K562 (cell line): ENCODE results near the gene CIAO2A. TPM values are rescaled to one million over a fixed set of nuclear protein-coding genes. Genes with fewer than 3 reads are reported as not detected.

ENCODE experiments used
- BMI1 ChIP-seq: fragments of 150-350 bp; IDR thresholded peaks from 2 replicates; pipeline ENCODE4 v1.6.1; 2014; ENCODE audit warnings: low read length
- ESRRA ChIP-seq: fragments of 450-650 bp; IDR thresholded peaks from 2 replicates; pipeline ENCODE4 v1.6.1; 2014; ENCODE audit warnings: low read depth, mild to moderate bottlenecking, moderate library complexity, borderline replicate concordance
- HNRNPK ChIP-seq: fragments of 200-400 bp; formaldehyde crosslinking; IDR thresholded peaks from one replicate; pipeline ENCODE4 v1.6.1; 2018; ENCODE audit warnings: mild to moderate bottlenecking, low read depth, low read length; ENCODE audit not compliant: poor library complexity, severe bottlenecking
- PPARD ChIP-seq: fragments of 250-450 bp; sonication (Bioruptor Pico); IDR thresholded peaks from 2 replicates; pipeline ENCODE4 v1.8.0; 2022; ENCODE audit warnings: inconsistent platforms, mild to moderate bottlenecking, moderate library complexity
- PYGO2 ChIP-seq: fragments of 450-650 bp; IDR thresholded peaks from 2 replicates; pipeline ENCODE4 v1.6.1; 2016; ENCODE audit warnings: mild to moderate bottlenecking, missing genetic modification characterization, moderate library complexity, missing compliant biosample characterization
- TCFL5 ChIP-seq: fragments of 250-450 bp; sonication (Bioruptor Pico); conservative IDR thresholded peaks from 2 replicates; pipeline ENCODE4 v1.6.1; 2021; ENCODE audit warnings: mild to moderate bottlenecking, moderate library complexity, matching md5 sums
- TFAM ChIP-seq: fragments of 250-450 bp; sonication (Bioruptor Pico); conservative IDR thresholded peaks from 2 replicates; pipeline ENCODE4 v1.5.0; 2021; ENCODE audit warnings: mild to moderate bottlenecking, moderate library complexity
- USF1 ChIP-seq: sonication (generic); formaldehyde crosslinking; IDR thresholded peaks from 2 replicates; pipeline ENCODE4 v1.9.0; 2022; ENCODE audit warnings: mild to moderate bottlenecking, missing genetic modification reagents
- ZNF253 ChIP-seq: fragments of 250-450 bp; sonication (Bioruptor Pico); conservative IDR thresholded peaks from 2 replicates; pipeline ENCODE4 v1.6.1; 2021; ENCODE audit warnings: mild to moderate bottlenecking
- ZNF316 ChIP-seq: fragments of 450-650 bp; IDR thresholded peaks from 2 replicates; pipeline ENCODE4 v1.6.1; 2016
- ZNF318 ChIP-seq, 2 experiments: fragments of 450-650 bp; IDR thresholded peaks; 2 replicates each; pipeline ENCODE4 v1.6.1; 2016; ENCODE audit warnings: mild to moderate bottlenecking in 2 of 2, borderline replicate concordance in 1 of 2, low read depth in 1 of 2, moderate library complexity in 1 of 2
- ZNF655 ChIP-seq: fragments of 250-450 bp; sonication (Bioruptor Pico); IDR thresholded peaks from 2 replicates; pipeline ENCODE4 v1.5.0; 2021
- ZNF766 ChIP-seq: fragments of 200-800 bp; sonication (Bioruptor generic); conservative IDR thresholded peaks from 2 replicates; pipeline ENCODE4 v1.6.1; 2016; ENCODE audit warnings: missing genetic modification characterization, missing compliant biosample characterization
- polyA plus RNA-seq, 8 experiments: library from polyadenylated mRNA; depleted of rRNA in 4 of 8; stranded (reverse) in 5 of 8; unstranded in 3 of 8; fragments of >200 nt; fragmentation: Nextera tagmentation in 2 of 8; fragmentation: Illumina TruSeq in 1 of 8; extraction: Ambion mirVana in 2 of 8; extraction: Trizol in 1 of 8; gene quantifications; 2 replicates each; pipeline versions ENCODE4 v1.2.1 to v1.2.3, GENCODE V29; 2011 to 2014; ENCODE audit warnings: inconsistent platforms in 1 of 8, missing spikeins in 1 of 8
- total RNA-seq, 7 experiments: library from RNA; depleted of rRNA in 6 of 7; stranded (reverse); fragments of >200 nt in 6 of 7; fragmentation: Illumina TruSeq in 2 of 7; extraction: Trizol in 2 of 7; gene quantifications; 2 replicates each; pipeline versions ENCODE4 v1.2.1 to v1.2.3, GENCODE V29; 2011 to 2021; ENCODE audit warnings: low replicate concordance in 1 of 7
- TF ChIP-seq, protein P1 (sequence below): sonication (generic); formaldehyde crosslinking; IDR thresholded peaks from 2 replicates; pipeline ENCODE4 v1.8.1; 2023; ENCODE audit warnings: mild to moderate bottlenecking, missing genetic modification reagents

CIAO2A gene
- total and polyA plus RNA-seq, 9 of the 15 experiments (the other 6 are each of a cell fraction or from before 2014, with no cell fraction given): 161 to 429 (median 313) TPM

DNA sequence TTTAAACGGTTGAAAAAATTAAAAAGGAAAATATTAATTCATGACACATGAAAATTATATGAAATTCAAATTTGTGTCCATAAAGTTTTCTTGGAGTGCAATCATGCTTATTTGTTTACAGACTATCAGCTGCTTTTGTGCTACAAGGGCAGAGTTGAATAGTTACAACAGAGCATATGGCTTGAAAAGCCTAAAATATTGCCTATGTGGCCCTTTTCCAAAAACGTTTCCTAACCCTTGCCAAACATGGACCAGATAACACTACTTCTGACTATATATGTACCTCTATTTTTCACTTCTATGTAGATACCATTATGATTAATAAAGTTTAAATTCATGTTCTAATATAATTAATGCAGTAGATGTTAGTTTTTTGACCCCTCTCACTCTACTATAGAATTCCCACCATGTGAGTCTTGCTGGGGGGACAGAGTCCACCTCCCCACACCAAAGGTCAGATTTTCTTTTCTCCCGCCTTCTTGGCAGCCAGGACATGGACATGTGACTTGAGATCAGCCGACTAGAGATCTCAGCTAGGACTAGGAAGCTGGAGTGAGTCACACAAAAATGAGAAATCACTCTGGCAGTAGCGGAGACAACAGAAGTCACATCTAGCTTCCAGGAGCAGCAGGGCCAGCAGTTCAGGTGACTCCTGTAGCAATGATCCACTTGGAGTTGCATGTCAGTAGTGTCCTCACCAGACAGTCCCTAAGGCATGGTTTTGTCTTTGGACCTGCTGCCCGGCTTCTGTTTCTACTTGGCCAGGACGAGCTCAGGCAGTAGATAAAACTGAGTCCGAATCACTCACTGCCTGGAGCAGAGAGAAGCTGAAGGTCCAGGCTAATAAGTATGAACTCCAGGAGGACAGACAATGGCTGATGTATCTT, 22.4 kb downstream of the CIAO2A start (continued):
- TF ChIP-seq, protein P1, sequence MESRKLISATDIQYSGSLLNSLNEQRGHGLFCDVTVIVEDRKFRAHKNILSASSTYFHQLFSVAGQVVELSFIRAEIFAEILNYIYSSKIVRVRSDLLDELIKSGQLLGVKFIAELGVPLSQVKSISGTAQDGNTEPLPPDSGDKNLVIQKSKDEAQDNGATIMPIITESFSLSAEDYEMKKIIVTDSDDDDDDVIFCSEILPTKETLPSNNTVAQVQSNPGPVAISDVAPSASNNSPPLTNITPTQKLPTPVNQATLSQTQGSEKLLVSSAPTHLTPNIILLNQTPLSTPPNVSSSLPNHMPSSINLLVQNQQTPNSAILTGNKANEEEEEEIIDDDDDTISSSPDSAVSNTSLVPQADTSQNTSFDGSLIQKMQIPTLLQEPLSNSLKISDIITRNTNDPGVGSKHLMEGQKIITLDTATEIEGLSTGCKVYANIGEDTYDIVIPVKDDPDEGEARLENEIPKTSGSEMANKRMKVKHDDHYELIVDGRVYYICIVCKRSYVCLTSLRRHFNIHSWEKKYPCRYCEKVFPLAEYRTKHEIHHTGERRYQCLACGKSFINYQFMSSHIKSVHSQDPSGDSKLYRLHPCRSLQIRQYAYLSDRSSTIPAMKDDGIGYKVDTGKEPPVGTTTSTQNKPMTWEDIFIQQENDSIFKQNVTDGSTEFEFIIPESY (CRISPR knock-in tag): no peak
- TF ChIP-seq USF1 (CRISPR knock-in tag) (peak; percentile 83), ZNF655 (no peak), PYGO2 (tag) (no peak), ZNF766 (CRISPR knock-in tag) (no peak), ZNF253 (CRISPR knock-in tag) (no peak), HNRNPK (no peak), TFAM (CRISPR knock-in tag) (no peak), ZNF316 (0 out of 2 replicates have a peak, but pooled peaks have one; percentile 13), PPARD (CRISPR knock-in tag) (no peak), ZNF318 (IDR thresholded peaks at IDR 0.05; ENCODE audit: borderline replicate concordance in 1 of 2, low read depth in 1 of 2) (0 out of 4 replicates have a peak, but pooled peaks of 1 of the 2 experiments have one; percentile 19), TCFL5 (CRISPR knock-in tag) (no peak), ESRRA (no peak), BMI1 (no peak)
